Pulmonary artery endothelial cell (primary cell): Measurements from ENCODE around the gene SEC24D. TPM values are rescaled to one million over a fixed set of nuclear protein-coding genes. Genes with fewer than 3 reads are reported as not detected.
"Not testable (repeated sequence)": the region's sequence is repeated elsewhere in the genome, so short reads cannot be mapped to it uniquely, and the experiment has no call there.

Experiments used
- DNase-seq: peaks from one replicate; pipeline ENCODE4 v3.0.0-alpha.2; 2011; ENCODE audit warnings: low read depth, low spot score
- total RNA-seq: library from RNA; depleted of rRNA; stranded (reverse); fragments of >200 nt; gene quantifications from 2 replicates; pipeline ENCODE4 v1.2.3, GENCODE V29; 2014

SEC24D gene, protein sequence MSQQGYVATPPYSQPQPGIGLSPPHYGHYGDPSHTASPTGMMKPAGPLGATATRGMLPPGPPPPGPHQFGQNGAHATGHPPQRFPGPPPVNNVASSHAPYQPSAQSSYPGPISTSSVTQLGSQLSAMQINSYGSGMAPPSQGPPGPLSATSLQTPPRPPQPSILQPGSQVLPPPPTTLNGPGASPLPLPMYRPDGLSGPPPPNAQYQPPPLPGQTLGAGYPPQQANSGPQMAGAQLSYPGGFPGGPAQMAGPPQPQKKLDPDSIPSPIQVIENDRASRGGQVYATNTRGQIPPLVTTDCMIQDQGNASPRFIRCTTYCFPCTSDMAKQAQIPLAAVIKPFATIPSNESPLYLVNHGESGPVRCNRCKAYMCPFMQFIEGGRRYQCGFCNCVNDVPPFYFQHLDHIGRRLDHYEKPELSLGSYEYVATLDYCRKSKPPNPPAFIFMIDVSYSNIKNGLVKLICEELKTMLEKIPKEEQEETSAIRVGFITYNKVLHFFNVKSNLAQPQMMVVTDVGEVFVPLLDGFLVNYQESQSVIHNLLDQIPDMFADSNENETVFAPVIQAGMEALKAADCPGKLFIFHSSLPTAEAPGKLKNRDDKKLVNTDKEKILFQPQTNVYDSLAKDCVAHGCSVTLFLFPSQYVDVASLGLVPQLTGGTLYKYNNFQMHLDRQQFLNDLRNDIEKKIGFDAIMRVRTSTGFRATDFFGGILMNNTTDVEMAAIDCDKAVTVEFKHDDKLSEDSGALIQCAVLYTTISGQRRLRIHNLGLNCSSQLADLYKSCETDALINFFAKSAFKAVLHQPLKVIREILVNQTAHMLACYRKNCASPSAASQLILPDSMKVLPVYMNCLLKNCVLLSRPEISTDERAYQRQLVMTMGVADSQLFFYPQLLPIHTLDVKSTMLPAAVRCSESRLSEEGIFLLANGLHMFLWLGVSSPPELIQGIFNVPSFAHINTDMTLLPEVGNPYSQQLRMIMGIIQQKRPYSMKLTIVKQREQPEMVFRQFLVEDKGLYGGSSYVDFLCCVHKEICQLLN
- 50.4 and 54.6 TPM in 2 replicates for total RNA-seq

GRCh38 chr4:118835571-118836300 lies at the start of gene SEC24D:
Gene SEC24D, minus strand, starts transcription at chr4:118836126. Its CDS starts 2,430 bp downstream, at chr4:118833696.
- DNase-seq, result peak; percentile 40

DNA sequence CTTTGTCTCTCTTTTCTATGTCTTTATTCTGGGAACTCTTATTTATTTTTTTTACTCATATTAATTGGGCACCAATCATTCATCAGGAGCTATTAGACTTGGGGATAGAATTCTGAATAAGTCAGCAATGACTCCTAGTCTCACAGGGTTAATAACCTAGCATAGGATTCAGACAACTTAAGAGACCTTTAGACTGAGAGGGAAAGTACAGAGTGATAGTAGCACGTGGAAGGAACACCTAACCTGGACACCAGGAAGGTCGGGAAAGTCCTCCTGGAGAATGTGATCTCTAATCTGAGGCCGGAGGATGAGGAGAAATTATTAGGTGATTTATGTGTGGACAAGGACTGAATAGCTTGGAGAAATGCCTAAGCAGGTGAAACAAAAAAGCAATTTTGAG lies 48.8 kb upstream of the SEC24D start:
- no peak for DNase-seq

GRCh38 chr4:118883861-118884260 lies 47.9 kb upstream of the SEC24D start:
- no peak for DNase-seq

DNA sequence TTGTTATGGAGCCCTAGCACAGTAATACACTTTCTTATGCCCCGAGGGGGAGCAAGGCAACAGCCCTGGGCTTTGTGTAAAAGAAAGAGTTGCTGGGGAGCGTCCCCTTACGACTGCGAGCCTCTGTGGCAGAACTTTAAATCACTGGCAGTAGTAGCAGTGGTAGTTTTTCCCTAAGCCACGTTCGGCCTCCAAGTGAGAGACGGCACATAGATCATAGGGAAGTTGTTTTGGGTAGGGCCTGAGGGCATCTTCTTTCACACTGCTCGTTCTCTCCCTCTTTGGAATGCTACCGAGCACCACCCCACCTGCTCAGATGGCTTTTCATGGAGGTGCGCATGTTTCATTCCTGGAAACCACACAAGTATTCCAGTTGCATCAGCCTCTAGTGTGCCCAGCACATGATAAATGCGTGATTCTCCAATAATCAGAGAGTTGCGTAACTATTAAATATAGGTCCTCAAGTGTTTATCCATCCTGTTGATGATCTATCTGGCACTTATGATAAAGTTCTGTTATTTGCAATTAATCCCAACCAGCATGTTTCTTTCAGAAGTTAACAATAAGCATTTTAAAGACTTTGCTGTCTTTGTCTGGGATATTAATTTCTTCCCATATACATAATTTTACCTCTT lies 45.7 kb upstream of the SEC24D start:
- no peak for DNase-seq

DNA sequence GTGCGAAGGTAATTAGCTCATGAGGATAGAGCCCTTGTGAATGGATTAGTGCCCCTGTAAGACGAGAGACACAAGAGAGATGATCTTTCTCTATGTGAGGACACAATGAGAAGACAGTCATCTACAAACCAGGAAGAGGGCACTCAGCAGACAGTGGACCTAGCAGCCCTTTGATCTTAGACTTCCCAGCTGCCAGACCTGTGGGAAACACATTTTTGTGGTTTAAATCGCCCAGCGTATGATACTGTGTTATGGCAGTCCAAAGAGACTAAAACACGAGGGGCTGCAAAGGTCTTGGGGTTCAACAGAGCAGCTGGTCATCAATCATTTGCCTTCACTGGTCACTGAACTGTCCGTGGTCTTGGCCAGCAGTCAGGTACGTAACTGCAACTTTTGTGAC lies 43.5 kb upstream of the SEC24D start:
- DNase-seq, result no peak

GRCh38 chr4:118878507-118878906 lies 42.6 kb upstream of the SEC24D start:
- DNase-seq, result not testable (repeated sequence)

DNA sequence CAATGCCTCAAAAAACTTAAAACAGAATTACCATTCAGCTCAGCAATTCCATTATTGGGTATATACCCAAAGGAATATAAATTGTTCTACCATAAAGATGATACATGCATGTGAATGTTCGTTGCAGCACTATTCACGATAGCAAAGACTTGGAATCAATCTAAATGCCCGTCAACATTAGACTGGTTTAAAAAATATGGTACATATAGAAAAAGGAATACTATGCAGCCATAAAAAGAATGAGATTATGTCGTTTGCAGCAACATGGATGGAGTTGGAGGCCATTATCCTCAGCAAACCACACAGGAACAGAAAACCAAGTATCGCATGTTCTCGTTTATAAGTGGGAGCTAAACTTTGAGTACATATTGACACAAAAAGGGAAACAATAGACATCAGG lies 41.9 kb upstream of the SEC24D start:
- no peak for DNase-seq

- no peak for DNase-seq
Observed at GRCh38 chr4:118872181-118872580, 36.3 kb upstream of the SEC24D start.

GRCh38 chr4:118869808-118870342 lies 33.9 kb upstream of the SEC24D start:
- DNase-seq, result no peak

DNA sequence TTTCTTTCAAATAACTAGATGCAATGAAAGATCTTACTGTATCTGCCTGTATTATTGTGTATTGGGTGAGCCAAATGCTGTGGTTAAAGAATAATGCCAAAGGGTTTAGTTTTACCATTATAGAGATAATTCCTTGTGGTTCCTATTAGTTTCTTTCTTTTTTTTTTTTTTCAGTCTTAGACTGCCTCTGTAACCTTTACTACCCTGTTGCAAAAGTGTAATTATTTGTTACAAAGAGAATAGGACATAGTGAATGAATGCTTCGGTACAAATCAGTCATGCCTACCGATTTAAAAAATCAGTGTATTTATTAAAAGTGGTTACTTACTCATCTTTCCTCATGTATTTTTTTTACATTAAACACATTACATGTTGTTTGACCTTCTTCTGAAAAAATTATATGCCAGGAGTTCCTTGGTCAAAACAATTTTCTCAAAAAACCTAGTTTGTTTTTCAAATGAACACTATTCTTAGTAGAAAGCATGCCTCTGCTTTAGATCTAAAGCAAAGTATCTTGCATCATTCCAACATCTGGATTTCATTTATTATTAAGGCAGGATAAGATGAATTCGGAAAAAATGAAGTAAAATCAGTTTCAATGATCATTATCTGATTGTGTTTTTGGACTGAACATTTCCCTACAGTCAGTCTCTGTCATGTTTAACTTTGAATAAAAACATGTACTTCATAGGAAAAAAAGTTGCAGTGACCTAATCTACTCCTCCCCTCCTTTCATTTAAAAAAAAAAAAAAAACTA lies 31.6 kb upstream of the SEC24D start:
- no peak for DNase-seq

- DNase-seq, result no peak
Observed at GRCh38 chr4:118866442-118866841, 30.5 kb upstream of the SEC24D start.

GRCh38 chr4:118865091-118865708 lies 29.3 kb upstream of the SEC24D start:
- no peak for DNase-seq

GRCh38 chr4:118858779-118859178 lies 22.9 kb upstream of the SEC24D start:
- no peak for DNase-seq

GRCh38 chr4:118857760-118858159 lies 21.8 kb upstream of the SEC24D start:
- no peak for DNase-seq

GRCh38 chr4:118850488-118851173 lies 14.7 kb upstream of the SEC24D start:
- DNase-seq, result no peak

DNA sequence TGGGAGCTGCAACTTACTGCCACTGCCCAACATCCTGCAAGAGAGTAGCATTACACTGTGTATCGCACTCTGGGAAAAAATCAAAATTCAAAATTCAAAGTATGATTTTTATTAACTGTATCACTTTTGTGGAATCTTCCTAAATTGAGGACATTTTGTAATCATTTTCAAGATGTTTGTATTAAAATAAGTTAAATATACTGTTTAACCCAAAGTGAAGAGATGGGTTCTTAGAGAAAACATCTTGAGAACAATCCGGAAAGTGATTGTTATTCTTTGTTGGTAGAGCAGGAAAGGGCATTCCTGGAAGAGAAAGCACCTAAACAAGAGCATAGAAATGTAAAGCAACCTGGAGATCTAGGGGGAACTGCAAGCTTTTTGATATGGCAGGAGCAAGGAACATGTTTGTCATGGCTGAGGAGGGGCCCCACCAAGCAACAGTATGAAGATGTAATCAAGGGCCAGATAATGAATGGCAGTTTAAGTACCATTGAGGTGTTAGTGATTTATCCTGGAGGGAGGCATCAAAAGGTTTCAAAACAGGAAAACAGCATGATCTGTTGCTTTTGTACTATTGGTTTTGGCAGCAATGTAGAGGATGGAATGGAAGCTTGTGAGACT lies 14.1 kb upstream of the SEC24D start:
- no peak for DNase-seq

DNA sequence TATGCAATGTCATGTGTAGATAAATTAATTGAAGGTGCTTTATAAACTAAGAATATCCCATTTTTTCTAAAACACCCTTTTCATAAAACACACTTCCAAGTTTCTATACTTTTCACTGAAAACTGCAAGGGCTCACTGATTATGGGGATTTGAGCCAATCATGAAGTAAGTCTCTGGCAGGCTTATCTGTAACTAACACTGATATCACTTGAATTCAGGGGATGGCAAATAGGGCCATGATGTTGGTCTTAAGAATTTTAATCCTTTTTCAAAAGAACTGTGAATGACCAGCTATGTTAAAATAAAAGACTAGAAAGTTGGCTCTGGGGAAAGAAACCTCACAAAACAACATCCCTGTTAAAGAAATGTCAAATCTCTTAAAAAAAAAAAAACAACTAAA lies 13.0 kb upstream of the SEC24D start:
- no peak for DNase-seq

GRCh38 chr4:118848242-118848641 lies 12.3 kb upstream of the SEC24D start:
- DNase-seq, result no peak
